ENCODE data around the gene PSMD14. TPM values are rescaled to one million over a fixed set of nuclear protein-coding genes. Genes with fewer than 3 reads are reported as not detected.

Gene PSMD14
- polyA plus RNA-seq, 1 experiment = 33.4 TPM

DNA sequence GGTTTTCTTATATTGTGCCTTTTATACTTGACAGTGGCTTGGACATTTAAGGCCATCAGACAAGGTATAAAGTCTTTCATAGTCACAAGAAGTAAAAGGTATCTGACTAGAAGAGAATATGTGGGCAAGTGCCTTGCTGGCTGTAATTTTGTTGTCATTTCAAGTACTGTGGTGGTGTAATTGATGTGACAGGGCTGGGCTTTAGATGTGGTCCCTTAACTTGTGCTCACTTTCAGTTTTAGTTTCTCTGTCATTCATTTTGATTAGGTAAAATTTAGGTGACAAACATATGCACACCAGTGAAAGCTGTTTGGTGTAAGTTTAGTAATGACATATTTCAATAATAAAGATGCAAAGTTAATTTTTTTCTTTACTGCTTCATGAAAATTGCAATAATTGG is 76.6 kb downstream of the PSMD14 start:
- no peaks in the 10 kb centered on the region for H3K27me3 ChIP-seq (ENCODE audit: control insufficient read depth, insufficient read depth, low read length)
- TF ChIP-seq, protein P1, sequence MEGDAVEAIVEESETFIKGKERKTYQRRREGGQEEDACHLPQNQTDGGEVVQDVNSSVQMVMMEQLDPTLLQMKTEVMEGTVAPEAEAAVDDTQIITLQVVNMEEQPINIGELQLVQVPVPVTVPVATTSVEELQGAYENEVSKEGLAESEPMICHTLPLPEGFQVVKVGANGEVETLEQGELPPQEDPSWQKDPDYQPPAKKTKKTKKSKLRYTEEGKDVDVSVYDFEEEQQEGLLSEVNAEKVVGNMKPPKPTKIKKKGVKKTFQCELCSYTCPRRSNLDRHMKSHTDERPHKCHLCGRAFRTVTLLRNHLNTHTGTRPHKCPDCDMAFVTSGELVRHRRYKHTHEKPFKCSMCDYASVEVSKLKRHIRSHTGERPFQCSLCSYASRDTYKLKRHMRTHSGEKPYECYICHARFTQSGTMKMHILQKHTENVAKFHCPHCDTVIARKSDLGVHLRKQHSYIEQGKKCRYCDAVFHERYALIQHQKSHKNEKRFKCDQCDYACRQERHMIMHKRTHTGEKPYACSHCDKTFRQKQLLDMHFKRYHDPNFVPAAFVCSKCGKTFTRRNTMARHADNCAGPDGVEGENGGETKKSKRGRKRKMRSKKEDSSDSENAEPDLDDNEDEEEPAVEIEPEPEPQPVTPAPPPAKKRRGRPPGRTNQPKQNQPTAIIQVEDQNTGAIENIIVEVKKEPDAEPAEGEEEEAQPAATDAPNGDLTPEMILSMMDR (IDR thresholded peaks at IDR 0.05; ENCODE audit: insufficient read depth, low read depth, low read length) = no peak
- H3K4me3 ChIP-seq (ENCODE audit: low read depth, low read length) = no peak overlapping the region
- ChIA-PET POLR2A (no interaction called here), CTCF (no interaction called here)
- no peak for DNase-seq (ENCODE audit: low read depth)
- no peaks in the 10 kb centered on the region for H3K36me3 ChIP-seq (ENCODE audit: control insufficient read depth, insufficient read depth, low read length)

DNA sequence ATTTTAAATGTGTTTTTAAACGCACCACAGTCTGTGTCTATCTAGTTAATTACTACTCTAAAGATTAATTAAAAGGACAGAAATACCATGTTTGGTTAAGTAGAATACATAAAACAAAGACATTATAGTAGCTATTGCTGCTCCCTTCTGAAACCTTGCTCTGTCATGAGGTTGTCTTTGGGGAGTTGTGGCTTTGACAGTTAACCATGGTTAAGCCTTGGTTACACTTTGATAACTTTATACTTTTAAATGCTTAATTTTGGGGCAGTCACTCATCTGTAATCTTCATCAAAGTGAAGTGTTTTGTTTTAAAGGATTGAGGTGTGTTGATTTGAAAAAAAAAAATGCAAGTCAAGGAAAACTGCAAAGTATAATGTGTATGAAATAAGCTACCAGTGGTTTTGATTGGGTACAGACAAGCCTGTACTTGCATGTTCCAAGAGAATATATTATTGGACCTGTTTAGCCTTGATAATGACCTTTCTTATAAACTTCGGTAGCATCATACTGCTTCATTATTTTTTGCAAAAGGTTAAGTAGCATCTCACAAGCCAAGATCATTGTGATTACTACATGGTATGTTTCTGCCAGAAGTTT is 78.1 kb downstream of the PSMD14 start:
- TF ChIP-seq, protein P1 (IDR thresholded peaks at IDR 0.05; ENCODE audit: insufficient read depth, low read depth, low read length) = no peak
- DNase-seq (ENCODE audit: low read depth) = no peak
- Histone ChIP-seq H3K4me3 (ENCODE audit: low read depth, low read length) (no peak overlapping the region), H3K36me3 (ENCODE audit: control insufficient read depth, insufficient read depth, low read length) (no peaks in the 10 kb centered on the region), H3K27me3 (ENCODE audit: control insufficient read depth, insufficient read depth, low read length) (no peaks in the 10 kb centered on the region)
- CTCF ChIA-PET = interaction anchor here (0.6 kb wide), 1 partner anchor 121 kb away, joined by 3 read pairs; no protein-coding TSS in a partner anchor
- POLR2A ChIA-PET = no interaction called here

DNA sequence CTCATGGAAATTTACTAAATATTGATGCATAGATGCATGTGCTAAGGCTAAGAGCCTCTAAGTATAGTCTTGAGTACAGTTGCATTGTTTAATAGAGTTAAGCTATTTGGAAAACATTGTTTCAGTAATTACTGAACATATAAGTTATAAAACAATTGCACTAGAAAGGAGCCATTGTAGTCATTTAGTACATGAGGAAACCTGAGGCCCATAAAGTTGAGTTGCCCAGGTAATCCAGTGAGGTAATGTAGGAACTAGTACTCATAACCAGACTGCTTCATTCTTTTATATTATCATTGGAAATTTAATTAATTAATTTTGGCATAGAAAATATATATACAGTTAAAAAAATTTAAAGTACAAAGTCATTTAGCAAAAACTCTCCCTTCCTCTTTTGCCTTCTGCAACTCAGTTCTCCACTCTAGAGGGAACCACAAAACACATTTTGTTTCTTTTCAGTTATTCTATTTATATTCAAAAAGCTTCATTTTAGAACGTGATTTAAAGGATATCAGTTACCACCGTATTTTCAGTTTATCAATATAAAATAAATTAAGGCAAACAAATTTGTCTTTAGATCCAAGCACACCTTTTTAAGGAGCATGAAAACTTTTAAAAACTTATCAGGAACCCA is 80.0 kb downstream of the PSMD14 start:
- no peaks in the 10 kb centered on the region for H3K36me3 ChIP-seq (ENCODE audit: control insufficient read depth, insufficient read depth, low read length)
- H3K27me3 ChIP-seq (ENCODE audit: control insufficient read depth, insufficient read depth, low read length) = no peaks in the 10 kb centered on the region
- TF ChIP-seq, protein P1 (IDR thresholded peaks at IDR 0.05; ENCODE audit: insufficient read depth, low read depth, low read length) = no peak
- POLR2A ChIA-PET = no interaction called here
- no peak overlapping the region for H3K4me3 ChIP-seq (ENCODE audit: low read depth, low read length)
- CTCF ChIA-PET = no interaction called here
- DNase-seq (ENCODE audit: low read depth) = no peak

DNA sequence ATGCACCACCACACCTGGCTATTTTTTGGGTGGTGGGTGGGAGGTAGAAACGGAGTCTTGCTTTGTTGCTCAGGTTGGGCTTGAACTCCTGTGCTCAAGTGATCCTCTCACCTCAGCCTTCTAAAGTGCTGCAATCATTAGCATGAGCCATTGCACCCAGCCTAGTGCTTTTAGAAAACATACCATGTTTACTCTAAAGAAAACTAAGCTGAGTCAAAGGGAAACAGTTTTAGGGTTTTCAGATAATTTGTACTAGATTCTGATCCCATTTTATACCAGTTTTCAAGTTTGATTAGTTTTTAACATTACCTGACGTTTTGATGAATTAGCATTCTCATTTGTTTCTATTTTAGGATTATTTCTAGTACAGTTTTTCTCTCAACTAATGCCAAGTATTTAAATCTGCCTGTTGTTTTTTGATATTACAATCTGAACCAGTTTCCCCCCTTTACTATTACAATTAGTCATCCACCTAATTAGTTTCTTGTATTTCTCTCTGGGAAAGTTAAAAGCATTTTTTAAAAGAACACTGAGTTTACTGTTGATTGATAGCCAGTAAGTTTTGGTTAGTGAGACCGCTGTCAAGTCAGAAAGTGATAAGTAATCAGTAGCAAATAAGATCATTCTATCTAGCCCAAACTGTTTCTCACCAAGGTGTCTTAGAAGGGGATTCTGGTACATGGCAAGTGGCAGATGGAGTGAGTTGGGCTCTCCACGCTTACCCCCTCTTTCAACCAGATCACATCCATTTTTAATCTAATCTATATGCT is 83.7 kb downstream of the PSMD14 start:
- no peak for DNase-seq (ENCODE audit: low read depth)
- POLR2A ChIA-PET = no interaction called here
- H3K4me3 ChIP-seq (ENCODE audit: low read depth, low read length) = no peak overlapping the region
- H3K36me3 ChIP-seq (ENCODE audit: control insufficient read depth, insufficient read depth, low read length) = peaks cover 4% of the 10 kb centered on the region
- CTCF ChIA-PET = no interaction called here
- H3K27me3 ChIP-seq (ENCODE audit: control insufficient read depth, insufficient read depth, low read length) = no peaks in the 10 kb centered on the region
- TF ChIP-seq, protein P1 (IDR thresholded peaks at IDR 0.05; ENCODE audit: insufficient read depth, low read depth, low read length) = no peak

DNA sequence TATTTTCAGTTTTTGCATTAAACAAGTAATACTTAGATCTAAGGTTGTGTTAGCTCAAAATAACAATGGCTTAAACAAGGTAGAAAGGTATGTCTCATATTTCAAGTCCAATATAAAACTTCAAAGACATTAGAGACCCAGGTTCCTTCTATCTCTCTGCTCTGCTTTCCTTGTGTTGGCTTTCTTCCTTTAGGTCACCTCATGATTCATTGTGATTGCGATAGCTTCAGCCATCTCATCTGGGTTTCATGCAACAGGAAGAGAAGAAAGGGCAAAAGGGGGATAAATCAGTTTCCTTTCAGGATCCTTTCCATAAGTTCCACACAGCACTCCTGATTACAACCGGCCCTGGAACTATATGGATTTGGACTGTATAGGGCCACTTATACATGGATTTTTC is 91.9 kb downstream of the PSMD14 start:
- no peak overlapping the region for H3K4me3 ChIP-seq (ENCODE audit: low read depth, low read length)
- H3K36me3 ChIP-seq (ENCODE audit: control insufficient read depth, insufficient read depth, low read length) = peaks cover 5% of the 10 kb centered on the region
- H3K27me3 ChIP-seq (ENCODE audit: control insufficient read depth, insufficient read depth, low read length) = no peaks in the 10 kb centered on the region
- TF ChIP-seq, protein P1 (IDR thresholded peaks at IDR 0.05; ENCODE audit: insufficient read depth, low read depth, low read length) = no peak
- DNase-seq (ENCODE audit: low read depth) = no peak
- CTCF ChIA-PET = interaction anchor here (0.6 kb wide), 1 partner anchor 524 kb away, joined by 3 read pairs; no protein-coding TSS in a partner anchor
- POLR2A ChIA-PET = no interaction called here

All from BJ (cell line).